Astrocyte of the cerebellum (primary cell): ENCODE data around the gene TMEM33.
A peak's percentile ranks its signal among the peaks of the same experiment; 100 is the strongest.

Experiments
- DNase-seq: peaks from one replicate; pipeline ENCODE4 v3.0.0-alpha.2; 2011; ENCODE audit warnings: low read depth
- H3K4me3 ChIP-seq: 2 replicates; pipeline ENCODE4 v1.5.1; 2011; ENCODE audit warnings: mild to moderate bottlenecking, low read depth, low read length, moderate library complexity
- in situ Hi-C: cut with HindIII; loops from 2 replicates; pipeline ENCODE4 v1.10.0; 2017; ENCODE audit warnings: low sequenced_read_pairs
- TF ChIP-seq, protein P1 (sequence below): IDR thresholded peaks from 2 replicates; pipeline ENCODE4 v1.5.1; 2012; ENCODE audit warnings: low read length, low read depth, moderate library complexity, mild to moderate bottlenecking; ENCODE audit errors: missing control alignments

The TMEM33 gene

DNA sequence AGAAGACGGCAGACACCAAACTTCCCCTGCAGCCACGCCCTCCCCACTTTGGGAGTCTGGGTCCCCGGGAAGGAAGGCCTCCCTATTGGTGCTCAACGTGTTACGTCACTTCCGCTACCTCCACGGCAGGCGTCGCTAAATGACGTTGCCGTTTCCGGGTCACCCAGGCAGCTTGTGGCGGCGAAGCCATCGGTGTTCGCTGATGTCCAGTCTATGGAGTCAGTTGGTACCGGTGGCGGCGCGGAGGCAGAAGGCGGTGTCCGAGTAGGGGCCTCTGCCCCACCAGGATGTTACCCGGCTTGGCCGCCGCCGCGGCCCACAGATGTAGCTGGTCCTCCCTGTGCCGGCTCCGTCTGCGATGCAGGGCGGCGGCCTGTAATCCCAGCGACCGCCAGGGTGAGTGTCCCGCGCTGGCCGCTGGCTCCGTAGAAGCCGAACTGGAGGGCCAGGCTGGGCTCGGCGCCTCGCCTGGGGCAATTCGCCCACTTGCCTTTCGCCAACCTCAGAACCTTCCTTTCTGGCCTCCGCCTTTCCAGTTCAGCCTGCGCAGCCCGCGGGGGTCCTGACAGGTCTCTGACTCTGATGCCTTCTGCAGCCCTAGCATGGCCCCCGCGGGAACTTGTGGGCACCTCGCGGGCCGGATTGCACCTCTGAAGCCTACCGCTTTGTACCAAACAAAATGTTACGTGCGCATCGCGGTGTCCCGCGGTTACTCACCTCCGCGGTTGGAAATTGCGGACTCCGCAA, 55.3 kb downstream of the TMEM33 start, which contains the start of gene SLC30A9:
TSS of gene SLC30A9 (plus strand) at position 166 of the 747 bp plus-strand sequence. CDS start at position 288, 122 bp downstream.
- TF ChIP-seq, protein P1, sequence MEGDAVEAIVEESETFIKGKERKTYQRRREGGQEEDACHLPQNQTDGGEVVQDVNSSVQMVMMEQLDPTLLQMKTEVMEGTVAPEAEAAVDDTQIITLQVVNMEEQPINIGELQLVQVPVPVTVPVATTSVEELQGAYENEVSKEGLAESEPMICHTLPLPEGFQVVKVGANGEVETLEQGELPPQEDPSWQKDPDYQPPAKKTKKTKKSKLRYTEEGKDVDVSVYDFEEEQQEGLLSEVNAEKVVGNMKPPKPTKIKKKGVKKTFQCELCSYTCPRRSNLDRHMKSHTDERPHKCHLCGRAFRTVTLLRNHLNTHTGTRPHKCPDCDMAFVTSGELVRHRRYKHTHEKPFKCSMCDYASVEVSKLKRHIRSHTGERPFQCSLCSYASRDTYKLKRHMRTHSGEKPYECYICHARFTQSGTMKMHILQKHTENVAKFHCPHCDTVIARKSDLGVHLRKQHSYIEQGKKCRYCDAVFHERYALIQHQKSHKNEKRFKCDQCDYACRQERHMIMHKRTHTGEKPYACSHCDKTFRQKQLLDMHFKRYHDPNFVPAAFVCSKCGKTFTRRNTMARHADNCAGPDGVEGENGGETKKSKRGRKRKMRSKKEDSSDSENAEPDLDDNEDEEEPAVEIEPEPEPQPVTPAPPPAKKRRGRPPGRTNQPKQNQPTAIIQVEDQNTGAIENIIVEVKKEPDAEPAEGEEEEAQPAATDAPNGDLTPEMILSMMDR = peak; percentile 48

DNA sequence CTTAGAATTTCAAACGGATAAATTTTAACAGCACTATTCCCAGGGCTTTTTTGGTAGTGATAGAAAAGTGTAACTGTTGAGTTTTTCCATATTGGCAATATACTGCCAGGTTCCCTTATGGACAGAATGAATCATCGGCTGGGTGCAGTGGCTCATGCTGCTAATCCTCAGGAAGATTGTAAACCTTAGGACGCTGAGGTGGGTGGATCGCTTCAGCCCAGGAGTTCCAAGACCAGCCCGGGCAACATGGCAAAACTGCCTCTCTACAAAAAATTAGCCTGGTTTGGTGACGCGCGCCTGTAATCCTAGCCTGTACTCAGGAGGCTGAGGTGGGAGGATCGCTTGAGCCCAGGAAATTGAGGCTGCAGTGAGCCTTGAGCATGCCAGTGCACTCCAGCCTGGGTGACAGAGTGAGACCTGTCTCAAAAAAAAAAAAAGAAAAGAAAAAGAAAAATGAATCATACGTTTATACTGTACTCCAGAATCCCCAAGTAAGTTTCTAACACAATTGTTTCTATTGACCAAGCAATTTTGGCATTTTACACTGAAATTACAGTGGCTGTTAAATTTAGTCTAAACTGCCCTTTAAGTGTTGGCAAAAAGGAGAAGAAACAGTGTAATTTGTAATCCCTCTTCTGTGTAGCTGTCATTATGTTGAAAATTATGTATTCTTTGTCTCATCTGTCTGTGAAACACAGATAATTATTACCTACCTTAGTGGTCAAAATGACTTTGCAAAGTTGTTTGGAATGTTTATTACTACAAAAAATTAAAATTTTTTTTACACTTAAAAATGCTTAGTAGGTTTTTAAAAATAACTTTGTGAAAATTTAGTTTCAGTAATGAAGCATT, 56.9 kb downstream of the TMEM33 start:
- in situ Hi-C loops = no loop called here
- no peak overlapping the region for H3K4me3 ChIP-seq
- no peak for DNase-seq
- TF ChIP-seq, protein P1 = no peak

More for the DNA sequence above, 55.3 kb downstream of the TMEM33 start, which contains the start of gene SLC30A9:
- H3K4me3 ChIP-seq = peak within 1 kb of the TSS; percentile 88
- peak; percentile 84 for DNase-seq
- in situ Hi-C loops = no loop called here

DNA sequence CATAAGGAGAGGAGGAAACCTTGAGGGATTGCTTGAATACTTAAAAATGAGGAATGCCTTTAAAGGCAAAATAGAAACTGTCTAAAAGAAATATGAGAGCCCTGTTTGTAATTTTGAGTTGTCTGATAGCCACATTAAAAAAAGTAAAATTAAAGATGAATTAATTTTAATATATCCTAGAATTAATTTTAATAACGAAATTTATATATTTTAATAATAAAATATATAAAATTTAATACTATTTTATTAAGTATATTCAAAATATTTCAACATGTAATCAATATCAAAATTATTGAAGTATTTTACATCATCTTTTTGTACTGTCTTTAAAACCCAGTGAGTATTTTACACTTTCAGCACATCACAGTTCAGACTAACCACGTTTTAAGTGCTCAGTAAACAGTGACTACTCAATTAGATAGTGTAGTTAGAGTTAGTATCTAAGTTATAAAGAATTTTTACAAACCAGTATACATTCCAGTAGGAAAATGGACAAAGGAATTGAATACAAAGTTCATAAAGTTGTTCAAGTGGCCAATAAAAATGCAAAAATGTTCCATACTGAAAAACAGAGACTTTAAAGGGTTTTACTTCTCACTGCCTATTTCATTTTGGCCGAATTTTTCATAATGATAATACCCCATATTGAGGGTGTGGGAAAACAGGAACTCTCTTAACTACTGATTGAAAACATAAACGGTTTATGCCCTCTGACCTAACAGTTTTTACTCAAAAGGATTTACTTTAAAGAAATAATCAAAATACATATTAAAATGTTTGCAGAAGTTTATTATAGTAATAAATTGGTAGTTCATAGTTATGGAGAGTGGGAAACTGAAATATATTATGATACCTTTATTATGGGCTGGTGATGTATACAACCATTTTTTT, 58.0 kb downstream of the TMEM33 start:
- no peak overlapping the region for H3K4me3 ChIP-seq
- TF ChIP-seq, protein P1 = no peak
- in situ Hi-C loops = no loop called here
- no peak for DNase-seq

DNA sequence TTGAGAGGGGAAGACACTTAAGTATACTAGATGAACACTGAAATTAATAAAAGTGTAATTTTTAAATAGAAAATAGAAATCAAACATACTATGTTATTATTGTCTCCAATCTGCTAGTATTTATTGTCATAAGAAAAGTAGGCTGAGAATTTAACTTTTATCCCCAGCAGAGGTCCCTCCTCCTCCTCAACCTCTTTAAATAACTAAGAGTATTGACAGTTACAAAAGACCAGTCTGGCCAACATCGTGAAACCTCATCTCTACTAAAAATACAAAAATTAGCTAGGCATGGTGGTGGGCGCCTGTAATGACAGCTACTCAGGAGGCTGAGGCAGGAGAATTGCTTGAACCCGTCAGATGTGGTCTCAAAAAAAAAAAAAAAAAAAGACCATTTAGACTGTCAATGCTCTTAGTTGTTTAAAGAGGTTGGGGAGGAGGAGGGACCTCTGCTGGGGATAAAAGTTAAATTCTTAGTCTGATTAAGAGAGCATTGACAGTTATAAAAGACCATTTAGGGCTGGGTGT, 59.3 kb downstream of the TMEM33 start:
- in situ Hi-C loops = no loop called here
- no peak for DNase-seq
- TF ChIP-seq, protein P1 = no peak
- no peak overlapping the region for H3K4me3 ChIP-seq

DNA sequence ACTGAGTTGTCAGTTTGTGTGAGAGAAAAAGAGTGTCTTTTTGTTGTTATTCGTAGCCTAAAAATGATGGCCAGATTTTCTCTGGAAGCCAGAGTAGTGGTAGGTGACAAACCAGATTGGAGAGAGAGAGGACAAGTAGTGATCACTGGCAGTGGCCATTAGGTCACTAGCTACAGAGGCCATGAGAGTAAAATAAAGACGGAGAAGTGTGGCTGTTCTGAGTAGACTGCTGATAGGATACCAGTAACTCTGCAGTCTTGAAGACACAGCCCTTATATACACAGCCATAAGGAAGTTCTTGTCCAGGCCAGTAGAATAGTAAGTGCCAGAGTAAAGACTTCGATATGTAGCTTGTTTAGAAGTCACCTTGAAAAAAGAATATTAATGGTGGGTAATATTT, 62.8 kb downstream of the TMEM33 start:
- TF ChIP-seq, protein P1 = no peak
- in situ Hi-C loops = no loop called here
- no peak overlapping the region for H3K4me3 ChIP-seq
- DNase-seq = no peak

DNA sequence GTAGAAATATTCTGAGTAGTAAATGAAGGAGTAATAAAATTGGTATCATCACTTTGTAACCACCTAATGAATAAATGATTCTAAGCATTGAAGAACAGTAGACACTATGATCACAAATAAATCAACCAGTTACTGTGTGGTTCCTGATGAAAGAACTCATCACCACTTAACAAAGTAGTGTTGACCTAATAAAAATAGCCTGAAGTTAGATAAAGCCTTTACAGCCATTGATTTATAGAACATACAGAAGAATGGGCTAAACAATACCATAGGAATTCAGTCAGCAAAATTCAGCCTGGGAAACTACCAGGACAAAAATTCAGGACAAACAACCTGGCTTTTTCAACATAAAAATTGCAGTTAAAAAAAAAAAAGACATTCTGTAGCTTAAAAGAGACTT, 64.1 kb downstream of the TMEM33 start:
- DNase-seq = no peak
- TF ChIP-seq, protein P1 = no peak
- in situ Hi-C loops = no loop called here
- no peak overlapping the region for H3K4me3 ChIP-seq
